Upper lobe of right lung (tissue), 1 donor: ENCODE measurements around the gene CCDC186. TPM values are rescaled to one million over a fixed set of nuclear protein-coding genes. Genes with fewer than 3 reads are reported as not detected.
A peak's percentile ranks its signal among the peaks of the same experiment; 100 is the strongest.

Experiments
- ATAC-seq: fragments of 200-7000 bp; cut with Tn5 transposase; one replicate; pipeline ENCODE4 v1.9.1; 2020; ENCODE audit warnings: mild to moderate bottlenecking, moderate library complexity
- DNase-seq: peaks from one replicate; pipeline ENCODE4 v3.0.0-alpha.2; 2020
- H3K27ac ChIP-seq: fragments of 200-600 bp; one replicate; pipeline ENCODE4 v1.8.0; 2022
- H3K27me3 ChIP-seq: fragments of 200-600 bp; one replicate; pipeline ENCODE4 v1.8.0; 2022; ENCODE audit warnings: mild to moderate bottlenecking
- H3K36me3 ChIP-seq: fragments of 200-600 bp; one replicate; pipeline ENCODE4 v1.8.0; 2022
- H3K4me1 ChIP-seq: fragments of 200-600 bp; one replicate; pipeline ENCODE4 v1.8.0; 2022
- H3K4me3 ChIP-seq: fragments of 200-600 bp; one replicate; pipeline ENCODE4 v1.8.0; 2022; ENCODE audit warnings: mild to moderate bottlenecking
- H3K9me3 ChIP-seq: fragments of 200-600 bp; one replicate; pipeline ENCODE4 v1.8.0; 2022
- intact Hi-C: fragments of 100-400 bp; cut with DNase I; formaldehyde crosslinking; loops from one replicate; pipeline ENCODE4 v1.11.0; 2022
- long read RNA-seq: library from polyadenylated mRNA; unstranded; transcript quantifications from one replicate; pipeline ENCODE4 v2.0.0, GENCODE V29; 2021
- total RNA-seq: library from RNA; stranded (reverse); fragmentation: NEBNext Ultra II Directional; extraction: Animal tissue kit (Norgen Biotek cat#: 25700); gene quantifications from one replicate; pipeline ENCODE4 v1.2.1, GENCODE V29; 2021
- TF ChIP-seq, protein P1 (sequence below): fragments of 200-600 bp; IDR thresholded peaks from one replicate; pipeline ENCODE4 v1.8.0; 2022; ENCODE audit warnings: antibody characterized with exemption
- donor health status: DM: no; HTN: yes; CAD: no; lungs with severe emphysema.

Gene CCDC186
- total RNA-seq: 33.3 TPM
- long read RNA-seq, full-length matches to known transcripts: 6 of 17 reads
- long read RNA-seq, partial matches to known transcripts: 6 of 17 reads
- long read RNA-seq, other reads (novel, unspliced or antisense): 5 of 17 reads

DNA sequence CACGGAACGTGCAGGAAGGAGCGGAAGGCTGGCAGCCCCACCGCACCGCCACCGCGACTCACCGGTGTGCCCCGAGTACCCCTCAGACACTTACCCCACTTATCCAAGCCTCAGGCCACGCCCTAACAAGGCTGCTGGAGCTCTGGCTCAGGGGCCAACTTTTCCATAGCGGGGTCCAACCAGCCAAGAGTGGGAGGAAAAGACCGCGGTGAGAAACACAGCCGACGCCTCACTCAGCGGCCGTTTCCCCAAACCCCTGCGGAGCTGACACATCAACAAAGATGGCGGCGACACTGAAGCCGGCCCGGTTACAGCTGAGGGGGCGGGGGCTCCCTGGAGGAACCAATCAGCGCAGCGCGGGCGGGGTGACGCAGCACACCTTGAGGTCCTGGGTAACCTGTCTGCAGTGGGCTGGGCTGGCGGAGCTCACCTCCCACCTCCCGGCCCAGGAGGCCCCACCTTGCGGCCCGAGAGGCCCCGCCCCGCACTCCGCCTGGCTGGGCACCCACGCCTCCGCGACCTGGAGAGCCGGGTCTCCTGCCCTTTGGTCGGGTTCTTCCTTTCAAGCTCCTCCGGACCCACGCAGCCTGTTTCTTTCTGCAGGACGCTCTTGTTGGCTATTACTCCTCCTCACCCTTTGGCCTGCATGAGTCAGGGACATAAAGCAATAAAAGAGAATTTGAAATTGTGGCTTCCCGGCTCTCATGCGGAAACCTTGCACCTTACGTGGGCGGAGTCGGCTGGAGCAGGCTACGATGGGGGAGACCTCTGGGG lies at the start of gene CCDC186:
Gene CCDC186 (minus strand): TSS at position 283 of the 774 bp plus-strand sequence. CDS start 10,935 bp downstream, outside the sequence.
- TF ChIP-seq, protein P1, sequence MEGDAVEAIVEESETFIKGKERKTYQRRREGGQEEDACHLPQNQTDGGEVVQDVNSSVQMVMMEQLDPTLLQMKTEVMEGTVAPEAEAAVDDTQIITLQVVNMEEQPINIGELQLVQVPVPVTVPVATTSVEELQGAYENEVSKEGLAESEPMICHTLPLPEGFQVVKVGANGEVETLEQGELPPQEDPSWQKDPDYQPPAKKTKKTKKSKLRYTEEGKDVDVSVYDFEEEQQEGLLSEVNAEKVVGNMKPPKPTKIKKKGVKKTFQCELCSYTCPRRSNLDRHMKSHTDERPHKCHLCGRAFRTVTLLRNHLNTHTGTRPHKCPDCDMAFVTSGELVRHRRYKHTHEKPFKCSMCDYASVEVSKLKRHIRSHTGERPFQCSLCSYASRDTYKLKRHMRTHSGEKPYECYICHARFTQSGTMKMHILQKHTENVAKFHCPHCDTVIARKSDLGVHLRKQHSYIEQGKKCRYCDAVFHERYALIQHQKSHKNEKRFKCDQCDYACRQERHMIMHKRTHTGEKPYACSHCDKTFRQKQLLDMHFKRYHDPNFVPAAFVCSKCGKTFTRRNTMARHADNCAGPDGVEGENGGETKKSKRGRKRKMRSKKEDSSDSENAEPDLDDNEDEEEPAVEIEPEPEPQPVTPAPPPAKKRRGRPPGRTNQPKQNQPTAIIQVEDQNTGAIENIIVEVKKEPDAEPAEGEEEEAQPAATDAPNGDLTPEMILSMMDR: no peak
- H3K27ac ChIP-seq: peak within 1 kb of the TSS; percentile 89
- H3K27me3 ChIP-seq: no peaks in the 10 kb centered on the region
- peak; percentile 99 for DNase-seq
- intact Hi-C loops: no loop called here
- peak within 1 kb of the TSS; percentile 84 for H3K4me3 ChIP-seq
- H3K36me3 ChIP-seq: peaks cover 5% of the 10 kb centered on the region
- no peaks in the 10 kb centered on the region for H3K9me3 ChIP-seq
- peaks cover 10% of the 10 kb centered on the region for H3K4me1 ChIP-seq
- peak; percentile 99 for ATAC-seq

DNA sequence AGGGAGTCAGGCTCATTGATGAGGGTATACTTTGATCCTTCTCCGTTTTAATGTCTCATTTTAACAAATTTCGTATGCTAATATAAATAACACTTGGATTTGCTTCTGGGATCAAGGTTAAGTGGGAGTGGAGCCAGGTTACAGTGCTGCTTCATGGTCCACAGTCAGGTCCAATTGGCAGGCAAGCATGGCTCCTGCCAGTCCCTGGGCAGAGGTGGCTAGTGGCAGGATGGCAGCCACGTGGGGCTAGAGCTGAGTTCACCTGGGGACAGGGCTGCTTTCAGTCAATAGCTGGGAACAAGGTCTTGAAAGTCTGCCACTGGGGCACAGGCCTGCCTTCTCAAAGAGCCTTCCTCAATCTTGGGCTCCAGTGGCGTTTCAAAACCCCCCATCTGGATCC lies 49.1 kb upstream of the CCDC186 start:
- no peaks in the 10 kb centered on the region for H3K9me3 ChIP-seq
- H3K27me3 ChIP-seq: no peaks in the 10 kb centered on the region
- no peaks in the 10 kb centered on the region for H3K36me3 ChIP-seq
- H3K27ac ChIP-seq: no peak overlapping the region
- TF ChIP-seq, protein P1: no peak
- no peaks in the 10 kb centered on the region for H3K4me1 ChIP-seq
- no peak overlapping the region for H3K4me3 ChIP-seq
- DNase-seq: no peak
- ATAC-seq: no peak
- intact Hi-C loops: no loop called here

DNA sequence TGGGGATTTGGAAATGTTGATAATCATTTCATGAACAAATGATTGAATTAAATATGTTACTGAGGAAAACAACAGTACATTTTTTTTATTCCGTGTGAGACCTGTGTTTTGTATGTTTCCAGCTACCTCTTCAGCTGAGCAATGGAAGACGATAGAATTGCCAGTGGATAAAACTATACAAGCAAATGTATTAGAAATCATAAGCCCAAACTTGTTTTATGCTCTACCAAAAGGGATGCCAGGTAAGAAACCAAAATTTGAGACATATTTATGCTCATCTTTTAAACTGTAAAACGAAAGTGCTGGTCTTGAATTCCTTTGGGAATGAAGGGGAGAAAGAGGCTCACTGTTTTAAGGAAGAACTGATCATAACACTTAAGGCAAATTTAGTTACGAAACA lies 47.2 kb upstream of the CCDC186 start:
- H3K27me3 ChIP-seq: no peaks in the 10 kb centered on the region
- H3K4me1 ChIP-seq: no peaks in the 10 kb centered on the region
- intact Hi-C loops: no loop called here
- DNase-seq (no peak), ATAC-seq (no peak)
- no peaks in the 10 kb centered on the region for H3K9me3 ChIP-seq
- H3K4me3 ChIP-seq: no peak overlapping the region
- TF ChIP-seq, protein P1: no peak
- H3K27ac ChIP-seq: no peak overlapping the region
- no peaks in the 10 kb centered on the region for H3K36me3 ChIP-seq

DNA sequence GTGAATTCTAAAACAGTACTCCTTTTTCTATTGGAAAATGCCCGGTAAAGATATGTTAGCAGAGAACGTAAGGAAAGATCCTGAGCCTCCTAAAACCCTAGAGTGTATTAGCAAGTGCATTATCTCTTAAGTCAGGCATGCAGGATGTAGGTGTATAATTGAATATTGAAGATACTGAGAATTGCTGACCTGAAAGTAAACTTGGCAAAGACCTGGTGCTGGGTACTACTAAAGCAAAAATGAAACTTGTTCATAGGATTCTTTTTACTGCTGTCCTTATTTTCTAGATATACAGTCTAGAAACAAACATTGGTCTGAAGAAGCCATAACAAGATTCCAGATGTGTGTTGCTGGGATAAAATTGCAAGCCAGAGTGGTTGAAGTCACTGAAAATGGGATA lies 46.3 kb upstream of the CCDC186 start:
- H3K4me1 ChIP-seq: no peaks in the 10 kb centered on the region
- no peaks in the 10 kb centered on the region for H3K9me3 ChIP-seq
- TF ChIP-seq, protein P1: no peak
- no peaks in the 10 kb centered on the region for H3K36me3 ChIP-seq
- intact Hi-C loops: no loop called here
- H3K27ac ChIP-seq: no peak overlapping the region
- no peaks in the 10 kb centered on the region for H3K27me3 ChIP-seq
- DNase-seq (no peak), ATAC-seq (no peak)
- no peak overlapping the region for H3K4me3 ChIP-seq

DNA sequence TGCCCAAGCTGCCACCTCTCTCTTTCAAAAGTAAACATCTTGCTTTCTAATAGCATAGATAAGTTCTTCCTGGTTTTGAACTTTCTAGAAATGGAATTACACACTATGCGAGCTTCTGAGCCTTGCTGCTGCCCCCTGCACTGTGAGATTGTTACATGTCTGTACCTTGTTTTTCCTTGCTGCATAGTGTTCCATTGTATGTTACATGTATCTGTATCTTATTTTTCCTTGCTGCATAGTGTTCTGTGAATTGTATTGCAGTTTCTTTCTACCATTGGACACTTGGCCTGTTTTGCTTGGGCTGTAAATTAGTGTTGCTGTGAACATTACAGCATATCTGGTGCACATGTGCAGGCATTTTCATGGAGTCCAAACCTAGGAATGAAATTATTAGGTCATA lies 41.0 kb upstream of the CCDC186 start:
- DNase-seq (no peak), ATAC-seq (no peak)
- no peak overlapping the region for H3K4me3 ChIP-seq
- intact Hi-C loops: no loop called here
- no peaks in the 10 kb centered on the region for H3K36me3 ChIP-seq
- no peaks in the 10 kb centered on the region for H3K4me1 ChIP-seq
- TF ChIP-seq, protein P1: no peak
- H3K27ac ChIP-seq: no peak overlapping the region
- H3K9me3 ChIP-seq: no peaks in the 10 kb centered on the region
- no peaks in the 10 kb centered on the region for H3K27me3 ChIP-seq
